HG02588 (cell line): Measurements from ENCODE around the gene PPFIBP1.
"Not testable (repeated sequence)": the region's sequence is repeated elsewhere in the genome, so short reads cannot be mapped to it uniquely, and the experiment has no call there.

Experiments used
- ATAC-seq: cut with Tn5 transposase; IDR thresholded peaks from one replicate; pipeline ENCODE4 v1.9.1; 2021; ENCODE audit warnings: mild to moderate bottlenecking, moderate library complexity; ENCODE audit not compliant: unreplicated experiment

PPFIBP1 gene

GRCh38 chr12:27696864-27697564 is 173.0 kb downstream of the PPFIBP1 start:
- ATAC-seq, result no peak

DNA sequence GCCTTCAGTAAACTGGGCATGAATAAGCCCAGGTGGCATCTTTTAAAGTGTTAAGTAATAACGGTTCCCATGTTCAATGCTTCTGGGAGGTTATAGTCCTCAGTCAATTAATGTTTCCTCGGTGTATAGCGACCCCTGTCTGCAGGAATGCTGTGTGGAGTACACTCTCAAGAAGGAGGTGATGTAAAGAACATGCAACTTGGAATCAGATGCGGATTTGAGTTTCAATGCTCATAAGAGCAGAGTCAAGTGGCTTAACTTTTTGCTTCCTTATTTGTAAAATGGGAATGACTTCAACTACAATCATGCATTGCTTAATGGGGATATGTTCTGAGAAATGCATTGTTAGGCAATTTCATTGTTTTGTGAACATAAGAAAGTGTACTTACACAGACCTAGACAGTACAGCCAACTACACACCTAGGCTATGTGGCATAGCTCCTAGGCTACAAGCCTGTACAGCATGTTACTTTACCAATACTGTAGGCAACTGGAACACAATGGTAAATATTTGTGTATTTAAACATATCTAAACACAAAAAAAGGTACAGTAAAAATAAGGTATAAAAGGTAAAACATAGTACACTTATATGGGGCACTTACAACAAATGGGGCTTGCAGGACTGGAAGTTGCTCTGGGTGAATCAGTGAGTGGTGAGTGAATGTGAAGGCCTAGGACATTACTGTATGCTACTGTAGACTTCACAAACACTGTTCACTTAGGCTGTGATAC is 179.9 kb downstream of the PPFIBP1 start:
- peak; percentile 85 for ATAC-seq

DNA sequence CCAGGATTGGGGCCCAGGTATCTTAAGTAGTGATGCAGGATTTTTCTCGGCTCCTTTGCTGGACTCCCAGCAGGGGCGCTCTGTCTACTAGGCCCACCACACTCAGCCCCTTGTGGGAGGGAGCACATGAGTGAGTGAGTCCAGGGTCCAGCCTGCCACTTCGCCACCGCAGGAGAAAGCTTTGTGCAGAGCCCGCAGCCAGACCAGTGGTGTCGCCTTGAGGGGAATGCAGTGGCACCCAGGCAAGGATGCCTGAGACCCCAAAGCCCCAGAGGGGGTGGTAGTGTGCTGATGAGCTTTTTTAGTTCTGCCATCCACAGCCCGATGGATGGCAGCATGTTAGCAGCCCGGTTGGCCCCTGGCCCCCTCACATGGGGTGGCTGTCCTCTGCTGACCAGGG is 181.3 kb downstream of the PPFIBP1 start:
- ATAC-seq, result no peak

GRCh38 chr12:27707216-27707615 is 183.2 kb downstream of the PPFIBP1 start:
- no peak for ATAC-seq

DNA sequence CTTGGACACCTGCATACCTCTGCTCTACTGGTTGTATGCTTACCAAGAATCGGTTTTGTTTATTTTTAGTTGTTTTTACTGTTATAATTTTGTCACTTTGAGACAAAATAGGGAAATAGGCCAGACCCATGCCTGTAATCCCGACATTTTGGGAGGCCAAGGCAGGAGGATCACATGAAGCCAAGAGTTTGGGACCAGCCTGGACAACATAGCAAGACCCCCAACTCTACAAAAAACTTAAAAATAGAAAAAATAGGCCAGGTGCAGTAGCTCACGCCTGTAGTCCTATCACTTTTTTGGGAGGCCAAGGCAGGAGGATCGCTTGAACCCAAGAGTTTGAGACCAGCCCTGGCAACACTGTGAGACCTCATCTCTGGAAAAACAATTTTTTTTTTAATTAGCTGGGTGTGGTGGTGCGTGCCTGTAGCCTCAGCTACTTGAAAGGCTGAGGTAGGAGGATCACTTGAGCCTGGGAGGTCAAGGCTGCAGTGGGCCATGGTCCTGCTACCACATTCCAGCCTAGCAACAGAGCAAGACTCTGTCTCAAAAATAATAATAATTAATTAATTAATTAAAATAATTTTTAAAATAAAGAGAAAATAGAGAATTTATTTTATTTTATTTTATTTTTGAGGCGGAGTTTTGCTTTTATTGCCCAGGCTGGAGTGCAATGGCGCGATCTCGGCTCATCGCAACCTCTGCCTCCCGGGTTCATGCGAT is 185.4 kb downstream of the PPFIBP1 start:
- no peak for ATAC-seq

DNA sequence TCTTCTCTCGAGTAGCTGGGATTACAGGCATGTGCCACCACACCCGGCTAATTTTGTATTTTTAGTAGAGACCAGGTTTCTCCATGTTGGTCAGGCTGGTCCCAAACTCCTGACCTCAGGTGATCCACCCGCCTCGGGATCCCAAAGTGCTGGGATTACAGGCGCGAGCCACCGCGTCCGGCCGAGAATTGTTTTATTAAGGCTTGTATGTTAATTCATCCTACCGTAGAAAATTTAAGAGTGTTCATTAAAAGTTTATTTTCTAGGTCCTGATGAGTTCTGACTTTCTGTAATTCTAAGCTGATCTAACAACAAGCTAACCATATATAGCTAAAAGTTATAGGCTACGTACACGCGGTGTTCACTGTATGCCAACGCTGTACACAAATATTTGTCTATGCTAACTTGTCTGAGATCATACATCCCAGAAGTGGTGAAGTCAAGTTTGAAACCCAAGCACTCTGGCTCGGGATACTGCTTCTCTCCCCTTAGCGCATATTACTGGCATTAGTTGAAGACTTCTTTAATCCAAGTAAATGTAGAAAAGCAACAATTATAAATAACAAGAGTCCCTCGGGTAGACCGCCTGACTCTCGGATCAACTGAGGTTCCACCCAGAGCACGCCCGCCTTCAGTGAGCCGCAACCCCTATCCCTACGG is 186.1 kb downstream of the PPFIBP1 start:
- peak; percentile 36 for ATAC-seq

- peak; percentile 95 for ATAC-seq
These were observed 186.7 kb downstream of the PPFIBP1 start, which contains the start of gene MRPS35 for GRCh38 chr12:27710592-27711316. TSS of gene MRPS35 (plus strand) at chr12:27710832. CDS start at chr12:27710844, 12 bp downstream.

- no peak for ATAC-seq
These were observed 187.3 kb downstream of the PPFIBP1 start for GRCh38 chr12:27711317-27711682.

- no peak for ATAC-seq
These were observed 188.0 kb downstream of the PPFIBP1 start for GRCh38 chr12:27711967-27712366.

DNA sequence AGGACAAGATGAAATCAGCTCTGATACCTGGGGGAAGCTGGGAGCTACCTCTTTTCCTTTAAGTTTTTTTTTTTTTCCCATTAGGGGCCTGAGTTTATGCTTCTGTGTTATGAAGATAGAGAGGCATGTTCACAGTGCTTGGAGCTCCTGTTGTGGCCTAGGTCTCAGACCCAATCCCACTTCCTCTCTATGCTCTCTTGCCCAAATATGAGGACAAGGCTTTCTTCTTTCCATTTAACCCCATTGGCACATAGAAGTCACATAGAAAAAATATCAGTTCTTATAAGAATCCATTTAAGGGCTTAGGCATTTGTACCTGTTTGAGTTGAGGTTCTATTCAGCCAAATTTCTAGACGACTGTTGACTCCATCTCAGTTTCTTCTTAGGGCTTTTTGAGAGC is 199.2 kb downstream of the PPFIBP1 start:
- ATAC-seq, result no peak

GRCh38 chr12:27730097-27730588 is 206.1 kb downstream of the PPFIBP1 start:
- ATAC-seq, result no peak

GRCh38 chr12:27732281-27732680 is 208.3 kb downstream of the PPFIBP1 start:
- ATAC-seq, result no peak

GRCh38 chr12:27733052-27733656 is 209.1 kb downstream of the PPFIBP1 start:
- ATAC-seq, result peak; percentile 60

GRCh38 chr12:27733791-27734190 is 209.8 kb downstream of the PPFIBP1 start:
- no peak for ATAC-seq

- ATAC-seq, result not testable (repeated sequence)
These were observed 210.3 kb downstream of the PPFIBP1 start for GRCh38 chr12:27734321-27734720.

DNA sequence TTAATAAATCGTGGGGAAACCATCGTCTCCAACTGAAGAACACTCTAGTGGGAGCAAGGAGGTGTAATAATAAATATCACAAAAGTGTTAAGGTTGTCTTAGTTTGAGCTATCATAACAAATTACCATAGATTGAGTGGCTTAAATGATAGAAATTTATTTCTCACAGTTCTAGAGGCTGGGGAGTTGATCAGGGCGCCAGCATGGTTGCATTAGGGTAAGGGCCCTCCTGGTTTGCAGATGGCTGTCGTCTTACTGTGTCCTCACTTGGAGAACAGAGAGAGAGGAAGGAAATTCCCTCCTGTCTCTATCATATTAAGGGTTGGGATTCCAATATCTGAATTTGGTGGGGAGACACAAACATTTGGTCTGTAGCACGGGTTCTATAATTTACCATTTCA is 219.6 kb downstream of the PPFIBP1 start:
- no peak for ATAC-seq
